Stimulated activated CD4-positive, alpha-beta T cell treated with anti-CD3 and anti-CD28 coated beads, TNF-alpha, amount 100 ng/mL, for 4 hours (primary cell): ENCODE measurements around the gene WDR53.
"Not testable (repeated sequence)": the region's sequence is repeated elsewhere in the genome, so short reads cannot be mapped to it uniquely, and the experiment has no call there.

ENCODE experiments used
- DNase-seq, 3 experiments: peaks; one replicate each; pipeline ENCODE4 v3.0.0-alpha.2; 2020; ENCODE audit warnings: low read depth in 3 of 3

Gene WDR53

GRCh38 chr3:196568246-196569002 is at the start of gene WDR53, which contains the start of gene FBXO45:
TSS of gene WDR53 (minus strand) at chr3:196568554. CDS start at chr3:196561475, 7,079 bp downstream.
TSS of gene FBXO45 (plus strand) at chr3:196568660. CDS start at chr3:196568985, 325 bp downstream.
- DNase-seq = peak; percentile 88 to 95 (median 90)

GRCh38 chr3:196617256-196617655 is 48.9 kb upstream of the WDR53 start:
- DNase-seq = no peak

- DNase-seq = not testable (repeated sequence)
These were observed 46.9 kb upstream of the WDR53 start for GRCh38 chr3:196615234-196615633.

GRCh38 chr3:196611761-196612483 is 43.6 kb upstream of the WDR53 start:
- DNase-seq = no peak

GRCh38 chr3:196609805-196610515 is 41.6 kb upstream of the WDR53 start:
- no peak for DNase-seq

GRCh38 chr3:196609343-196609775 is 41.0 kb upstream of the WDR53 start:
- peak; percentile 88 to 96 (median 93) for DNase-seq

- no peak for DNase-seq
These were observed 40.3 kb upstream of the WDR53 start for GRCh38 chr3:196608693-196609092.

GRCh38 chr3:196604548-196604947 is 36.2 kb upstream of the WDR53 start:
- peak in 2 of 3 experiments; percentile 35 to 36 for DNase-seq

- DNase-seq = no peak
These were observed 35.3 kb upstream of the WDR53 start for GRCh38 chr3:196603683-196604082.

- no peak for DNase-seq
These were observed 34.3 kb upstream of the WDR53 start for GRCh38 chr3:196602673-196603072.

- DNase-seq = no peak
These were observed 32.0 kb upstream of the WDR53 start for GRCh38 chr3:196600359-196600758.

- DNase-seq = no peak
These were observed 31.4 kb upstream of the WDR53 start for GRCh38 chr3:196599734-196600128.

- not testable (repeated sequence) for DNase-seq
These were observed 29.8 kb upstream of the WDR53 start for GRCh38 chr3:196597971-196598733.

GRCh38 chr3:196596355-196596754 is 28.0 kb upstream of the WDR53 start:
- DNase-seq = no peak

GRCh38 chr3:196590279-196590678 is 21.9 kb upstream of the WDR53 start:
- no peak for DNase-seq

GRCh38 chr3:196585044-196585757 is 16.8 kb upstream of the WDR53 start:
- no peak for DNase-seq

GRCh38 chr3:196572389-196572788 is 4.0 kb upstream of the WDR53 start:
- DNase-seq = no peak

- not testable (repeated sequence) for DNase-seq
These were observed 2.0 kb upstream of the WDR53 start for GRCh38 chr3:196570332-196570731.

- peak in 2 of 3 experiments; percentile 5 to 17 for DNase-seq
These were observed 706 bp upstream of the WDR53 start for GRCh38 chr3:196569003-196569516.

- DNase-seq = peak in 1 of 3 experiments; percentile 6
These were observed 4.6 kb downstream of the WDR53 start for GRCh38 chr3:196563721-196564225.
